Gastrocnemius medialis (tissue), 4 donors: ENCODE data around the gene DYRK1B.
"Not testable (repeated sequence)": the region's sequence is repeated elsewhere in the genome, so short reads cannot be mapped to it uniquely, and the experiment has no call there.

Source experiments
- CTCF ChIP-seq, 5 experiments: fragments of 450-650 bp in 3 of 5; fragments of 200-600 bp in 2 of 5; sonication (generic) in 2 of 5; IDR thresholded peaks in 4 of 5; conservative IDR thresholded peaks in 1 of 5; 1 replicate in 4 of 5; 2 replicates in 1 of 5; pipeline ENCODE4 v1.5.1; 2016 to 2019; ENCODE audit warnings: antibody characterized with exemption in 5 of 5, mild to moderate bottlenecking in 3 of 5, moderate library complexity in 3 of 5
- POLR2A ChIP-seq, 2 donors: fragments of 450-650 bp; IDR thresholded peaks; one replicate each; pipeline ENCODE4 v1.6.1; 2017; ENCODE audit warnings: antibody characterized with exemption in 2 of 2, mild to moderate bottlenecking in 2 of 2, moderate library complexity in 2 of 2

- not testable (repeated sequence) for TF ChIP-seq CTCF (IDR thresholded peaks at IDR 0.05 in 4 of 5, conservative IDR thresholded peaks at IDR 0.05 in 1 of 5); POLR2A (IDR thresholded peaks at IDR 0.05)
Observed at GRCh38 chr19:39881495-39882110, 47.6 kb upstream of the DYRK1B start.
